HepG2 (cell line): ENCODE data around the gene ATP2B3. TPM values are rescaled to one million over a fixed set of nuclear protein-coding genes. Genes with fewer than 3 reads are reported as not detected.

Experiments
- ATAC-seq: fragments of 200-7000 bp; cut with Tn5 transposase; 3 replicates; pipeline ENCODE4 v1.9.1; 2020; ENCODE audit warnings: mild to moderate bottlenecking, moderate library complexity
- BruUV-seq: library from RNA; stranded (reverse); fragments of 400-500 nt; replicated peaks from 2 replicates; lab custom pipeline; 2021; lab: Mats Ljungman, UMichigan
- CTCF ChIA-PET: fragments of 300-600 bp; formaldehyde crosslinking; extraction: SDS; loops from one replicate; lab custom pipeline; 2021; ENCODE audit warnings: low total read pairs, inconsistent platforms, low intra/inter-chr PET ratio; lab: Yijun Ruan, JAX
- POLR2A ChIA-PET: fragments of 350-600 bp; sonication (Branson Sonifier 250); formaldehyde crosslinking; loops from one replicate; lab custom pipeline; 2020; ENCODE audit warnings: antibody characterized with exemption, inconsistent platforms; lab: Yijun Ruan, JAX
- DNase-seq: peaks from one replicate; pipeline ENCODE4 v3.0.0-alpha.2; 2015; ENCODE audit warnings: low spot score
- FAIRE-seq: peaks from 3 replicates; lab custom pipeline; 2011; peaks lifted over from hg19 to GRCh38; lab: Jason Lieb, UNC
- H2AFZ ChIP-seq: one replicate; pipeline ENCODE4 v1.6.1; 2011; ENCODE audit warnings: low read length, inconsistent platforms
- H3K27ac ChIP-seq: fragments of 300-600 bp; 3 replicates; pipeline ENCODE4 v1.8.0; 2011; ENCODE audit warnings: mixed run types, mild to moderate bottlenecking, mixed read lengths, low read length, inconsistent platforms; ENCODE audit not compliant: insufficient read depth; ENCODE audit errors: extremely low read length
- H3K27me3 ChIP-seq, 2 experiments: fragments of 200-600 bp in 1 of 2; 2 replicates in 1 of 2; 3 replicates in 1 of 2; pipeline versions ENCODE4 v1.6.0 to v1.8.0; 2011; ENCODE audit warnings: low read length in 2 of 2, mild to moderate bottlenecking in 2 of 2, moderate library complexity in 2 of 2, inconsistent platforms in 1 of 2; ENCODE audit not compliant: insufficient read depth in 2 of 2, control insufficient read depth in 1 of 2
- H3K36me3 ChIP-seq, 2 experiments: fragments of 200-600 bp in 1 of 2; replicated peaks in 1 of 2; 2 replicates in 1 of 2; 3 replicates in 1 of 2; pipeline versions ENCODE4 v1.5.1 to v1.8.0; 2011; ENCODE audit warnings: low read length in 2 of 2, inconsistent platforms in 1 of 2; ENCODE audit not compliant: insufficient read depth in 2 of 2, control insufficient read depth in 1 of 2
- H3K4me1 ChIP-seq: 2 replicates; pipeline ENCODE4 v1.5.1; 2012; ENCODE audit warnings: low read length, inconsistent platforms; ENCODE audit not compliant: insufficient read depth
- H3K4me2 ChIP-seq: 2 replicates; pipeline ENCODE4 v1.6.0; 2011; ENCODE audit warnings: low read depth, low read length, inconsistent platforms
- H3K4me3 ChIP-seq, 3 experiments: fragments of 200-600 bp in 1 of 3; sonication (generic), shearing (Covaris generic) in 1 of 3; replicated peaks in 1 of 3; 2 replicates each; pipeline ENCODE4 v1.5.1; 2011 to 2016; ENCODE audit warnings: low read length in 3 of 3, inconsistent platforms in 2 of 3, low read depth in 2 of 3, mild to moderate bottlenecking in 2 of 3, control low read depth in 1 of 3, mixed read lengths in 1 of 3; ENCODE audit not compliant: insufficient read depth in 1 of 3
- H3K79me2 ChIP-seq: one replicate; pipeline ENCODE4 v1.6.1; 2011; ENCODE audit warnings: low read length, inconsistent platforms; ENCODE audit not compliant: insufficient read depth
- H3K9ac ChIP-seq: 2 replicates; pipeline ENCODE4 v1.6.0; 2011; ENCODE audit warnings: mild to moderate bottlenecking, low read depth, low read length, inconsistent platforms; ENCODE audit not compliant: insufficient read depth
- H3K9me3 ChIP-seq: 2 replicates; pipeline ENCODE4 v1.5.1; 2012; ENCODE audit warnings: mild to moderate bottlenecking, low read length
- H4K20me1 ChIP-seq: 2 replicates; pipeline ENCODE4 v1.6.0; 2011; ENCODE audit warnings: inconsistent platforms, mild to moderate bottlenecking, low read length, moderate library complexity; ENCODE audit not compliant: insufficient read depth
- MAZ ChIP-seq, 2 experiments: sonication (generic) in 1 of 2; formaldehyde crosslinking in 1 of 2; IDR thresholded peaks; 2 replicates each; pipeline versions ENCODE4 v1.5.0 to v1.6.1; 2012 to 2020; ENCODE audit warnings: low read depth in 2 of 2, mild to moderate bottlenecking in 2 of 2, borderline replicate concordance in 1 of 2, improper control_type of control experiment in 1 of 2, low read length in 1 of 2, missing genetic modification reagents in 1 of 2, moderate library complexity in 1 of 2
- PBX3 ChIP-seq: sonication (generic); formaldehyde crosslinking; IDR thresholded peaks from 2 replicates; pipeline ENCODE4 v1.8.1; 2023; ENCODE audit warnings: missing genetic modification reagents, inconsistent platforms, borderline replicate concordance
- PRDM15 ChIP-seq: sonication (generic); formaldehyde crosslinking; IDR thresholded peaks from 2 replicates; pipeline ENCODE4 v1.4.0; 2020; ENCODE audit warnings: missing genetic modification reagents
- RAD21 ChIP-seq: fragments of 450-650 bp; formaldehyde crosslinking; IDR thresholded peaks from 2 replicates; pipeline ENCODE4 v1.5.0; 2020; ENCODE audit warnings: mild to moderate bottlenecking
- TP53 ChIP-seq: sonication (generic); formaldehyde crosslinking; conservative IDR thresholded peaks from 2 replicates; pipeline ENCODE4 v1.4.0; 2020; ENCODE audit warnings: missing genetic modification reagents
- WGBS: methylation state at CpG from one replicate; pipeline ENCODE4 v1.1.6; 2017; ENCODE audit warnings: low lambda C conversion rate; 5-methylcytosine and 5-hydroxymethylcytosine counted together
- in situ Hi-C: cut with HindIII; loops from 2 replicates; pipeline ENCODE4 v1.10.0; 2017; ENCODE audit warnings: low pct_unique_long_range_greater_than_20kb; ENCODE audit not compliant: extremely low pct_ligation_motif_present
- intact Hi-C: fragments of 100-400 bp; cut with micrococcal nuclease; formaldehyde crosslinking; loops from one replicate; pipeline ENCODE4 v1.10.0; 2022; ENCODE audit not compliant: unreplicated experiment
- polyA plus RNA-seq, 8 experiments: library from polyadenylated mRNA; depleted of rRNA in 3 of 8; stranded (reverse) in 7 of 8; unstranded in 1 of 8; fragments of >200 nt; fragmentation: Illumina TruSeq in 4 of 8; extraction: Trizol in 4 of 8; gene quantifications; 2 replicates each; pipeline versions ENCODE4 v1.2.1 to v1.2.3, GENCODE V29; 2011 to 2016; ENCODE audit warnings: low read depth in 4 of 8, missing spikeins in 1 of 8, mixed read lengths in 1 of 8; ENCODE audit not compliant: insufficient read depth in 1 of 8
- total RNA-seq, 5 experiments: library from RNA; depleted of rRNA; stranded (reverse); fragments of >200 nt; fragmentation: Illumina TruSeq; extraction: Trizol; gene quantifications; 2 replicates each; pipeline ENCODE4 v1.2.3, GENCODE V29; 2016; ENCODE audit warnings: low read depth in 1 of 5
- TF ChIP-seq, protein P1 (sequence below), 2 experiments: sonication (generic) in 1 of 2; formaldehyde crosslinking in 1 of 2; IDR thresholded peaks; 2 replicates each; pipeline versions ENCODE4 v1.4.0 to v1.6.1; 2016 to 2020; ENCODE audit warnings: borderline replicate concordance in 1 of 2, low read depth in 1 of 2, mild to moderate bottlenecking in 1 of 2, missing genetic modification reagents in 1 of 2

Gene ATP2B3
- total and polyA plus RNA-seq, 2 of the 13 experiments (the other 11 are each of a cell fraction or from before 2014, with no cell fraction given): not detected

DNA sequence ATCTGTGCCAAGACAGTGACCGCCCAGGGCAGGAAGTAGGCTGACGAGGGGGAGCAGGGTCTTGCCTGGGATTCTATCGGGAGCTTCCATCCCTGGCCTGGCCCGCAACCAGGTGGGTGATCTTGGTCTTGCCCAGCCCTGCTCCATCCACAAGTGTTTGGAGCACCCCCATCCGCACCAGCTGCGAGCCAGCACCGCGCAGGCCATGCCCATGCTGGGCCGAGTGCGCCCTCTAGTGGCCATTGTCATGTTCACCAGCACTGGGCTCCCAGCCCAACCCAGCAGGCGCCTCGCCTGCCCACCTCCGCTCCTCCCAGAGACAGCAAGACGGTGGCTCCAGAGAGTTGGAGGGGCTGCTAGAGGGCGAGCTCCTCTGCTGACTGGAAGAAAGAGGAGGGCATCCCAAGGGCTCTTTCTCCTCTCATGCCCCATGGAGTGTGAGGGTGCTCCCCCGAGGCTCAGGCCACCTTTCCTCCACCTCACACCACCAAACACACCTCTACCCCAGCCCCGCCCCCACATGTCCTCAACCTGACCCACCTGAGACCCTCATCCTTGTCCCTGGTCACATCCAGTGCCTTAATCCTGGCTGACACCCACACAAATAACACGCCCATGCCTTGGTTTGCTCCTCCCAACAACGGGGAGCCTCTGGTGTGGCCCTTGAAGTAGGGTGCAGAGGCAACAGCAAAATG lies 9.8 kb upstream of the ATP2B3 start (continued):
- TF ChIP-seq PRDM15 (CRISPR knock-in tag) (no peak), RAD21 (CRISPR knock-in tag) (peak; percentile 87), MAZ (IDR thresholded peaks at IDR 0.05; ENCODE audit: borderline replicate concordance, low read depth, low read length) (no peak), MAZ (CRISPR knock-in tag; IDR thresholded peaks at IDR 0.05; ENCODE audit: low read depth) (0 out of 2 replicates have a peak, but pooled peaks have one; percentile 31)

- ChIA-PET POLR2A (no interaction called here), CTCF (no interaction called here)
- intact Hi-C loops: no loop called here
- Histone ChIP-seq H3K79me2 (no peaks in the 10 kb centered on the region), H3K4me3 (no peak overlapping the region), H2AFZ (no peak overlapping the region), H3K4me1 (no peaks in the 10 kb centered on the region), H4K20me1 (no peaks in the 10 kb centered on the region), H3K9me3 (no peaks in the 10 kb centered on the region), H3K9ac (no peak overlapping the region), H3K27me3 (no peaks in the 10 kb centered on the region), H3K27ac (no peak overlapping the region), H3K4me2 (no peak overlapping the region), H3K36me3 (no peaks in the 10 kb centered on the region)
- no CpG with 5 or more reads among the region's 14 CpGs for WGBS
- DNase-seq (no peak), FAIRE-seq (no peak), ATAC-seq (no peak)
- BruUV-seq: no TSS peak
- in situ Hi-C loops: loop anchor here (5.0 to 10.0 kb wide), 2 partner anchors 37 to 55 kb away; partner anchors contain the start of gene HAUS7
- TF ChIP-seq PBX3 (no peak), TP53 (no peak)
- TF ChIP-seq, protein P1, sequence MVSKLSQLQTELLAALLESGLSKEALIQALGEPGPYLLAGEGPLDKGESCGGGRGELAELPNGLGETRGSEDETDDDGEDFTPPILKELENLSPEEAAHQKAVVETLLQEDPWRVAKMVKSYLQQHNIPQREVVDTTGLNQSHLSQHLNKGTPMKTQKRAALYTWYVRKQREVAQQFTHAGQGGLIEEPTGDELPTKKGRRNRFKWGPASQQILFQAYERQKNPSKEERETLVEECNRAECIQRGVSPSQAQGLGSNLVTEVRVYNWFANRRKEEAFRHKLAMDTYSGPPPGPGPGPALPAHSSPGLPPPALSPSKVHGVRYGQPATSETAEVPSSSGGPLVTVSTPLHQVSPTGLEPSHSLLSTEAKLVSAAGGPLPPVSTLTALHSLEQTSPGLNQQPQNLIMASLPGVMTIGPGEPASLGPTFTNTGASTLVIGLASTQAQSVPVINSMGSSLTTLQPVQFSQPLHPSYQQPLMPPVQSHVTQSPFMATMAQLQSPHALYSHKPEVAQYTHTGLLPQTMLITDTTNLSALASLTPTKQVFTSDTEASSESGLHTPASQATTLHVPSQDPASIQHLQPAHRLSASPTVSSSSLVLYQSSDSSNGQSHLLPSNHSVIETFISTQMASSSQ (IDR thresholded peaks at IDR 0.05; ENCODE audit: low read depth): no peak
- TF ChIP-seq, protein P1 (CRISPR knock-in tag; IDR thresholded peaks at IDR 0.05; ENCODE audit: borderline replicate concordance): no peak
Observed at GRCh38 chrX:153509592-153509991, 7.8 kb upstream of the ATP2B3 start.
